ENCODE measurements around the gene ACOT12.

DNA sequence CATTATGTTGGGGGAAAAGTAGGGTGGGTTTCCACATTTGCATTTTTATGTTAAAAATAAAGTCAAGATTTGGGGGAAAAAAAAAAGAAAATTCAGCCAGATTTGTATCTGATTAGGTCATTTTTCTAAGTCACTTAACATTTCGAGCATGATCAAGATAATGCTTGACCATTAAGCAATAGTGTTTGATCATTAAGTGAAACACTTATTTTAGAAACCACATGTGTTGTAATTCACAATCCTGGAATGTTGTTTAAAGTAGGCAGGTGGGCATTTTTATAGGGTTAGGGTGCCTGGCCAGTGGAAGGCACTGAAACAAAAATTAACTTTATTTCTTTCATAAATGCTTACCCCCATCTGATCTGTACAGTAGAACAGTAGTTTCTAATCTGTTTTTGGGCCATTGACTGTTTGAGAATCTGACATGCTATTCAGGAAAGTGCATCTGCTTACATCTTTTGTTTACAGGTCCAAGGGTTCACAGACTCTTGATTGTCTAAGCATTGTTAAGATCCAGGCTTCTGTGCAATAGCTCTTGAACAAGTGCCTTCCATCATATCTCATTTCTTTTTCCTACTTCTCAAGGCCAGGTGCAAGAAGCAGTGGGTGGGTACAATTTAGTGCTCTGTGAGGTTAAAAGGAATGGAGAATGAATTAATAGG lies 83.4 kb downstream of the ACOT12 start:
- TF ChIP-seq, protein P1, sequence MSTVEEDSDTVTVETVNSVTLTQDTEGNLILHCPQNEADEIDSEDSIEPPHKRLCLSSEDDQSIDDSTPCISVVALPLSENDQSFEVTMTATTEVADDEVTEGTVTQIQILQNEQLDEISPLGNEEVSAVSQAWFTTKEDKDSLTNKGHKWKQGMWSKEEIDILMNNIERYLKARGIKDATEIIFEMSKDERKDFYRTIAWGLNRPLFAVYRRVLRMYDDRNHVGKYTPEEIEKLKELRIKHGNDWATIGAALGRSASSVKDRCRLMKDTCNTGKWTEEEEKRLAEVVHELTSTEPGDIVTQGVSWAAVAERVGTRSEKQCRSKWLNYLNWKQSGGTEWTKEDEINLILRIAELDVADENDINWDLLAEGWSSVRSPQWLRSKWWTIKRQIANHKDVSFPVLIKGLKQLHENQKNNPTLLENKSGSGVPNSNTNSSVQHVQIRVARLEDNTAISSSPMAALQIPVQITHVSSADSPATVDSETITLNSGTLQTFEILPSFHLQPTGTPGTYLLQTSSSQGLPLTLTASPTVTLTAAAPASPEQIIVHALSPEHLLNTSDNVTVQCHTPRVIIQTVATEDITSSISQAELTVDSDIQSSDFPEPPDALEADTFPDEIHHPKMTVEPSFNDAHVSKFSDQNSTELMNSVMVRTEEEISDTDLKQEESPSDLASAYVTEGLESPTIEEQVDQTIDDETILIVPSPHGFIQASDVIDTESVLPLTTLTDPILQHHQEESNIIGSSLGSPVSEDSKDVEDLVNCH (CRISPR knock-in tag; IDR thresholded peaks at IDR 0.05): no peak
- TF ChIP-seq, protein P2, sequence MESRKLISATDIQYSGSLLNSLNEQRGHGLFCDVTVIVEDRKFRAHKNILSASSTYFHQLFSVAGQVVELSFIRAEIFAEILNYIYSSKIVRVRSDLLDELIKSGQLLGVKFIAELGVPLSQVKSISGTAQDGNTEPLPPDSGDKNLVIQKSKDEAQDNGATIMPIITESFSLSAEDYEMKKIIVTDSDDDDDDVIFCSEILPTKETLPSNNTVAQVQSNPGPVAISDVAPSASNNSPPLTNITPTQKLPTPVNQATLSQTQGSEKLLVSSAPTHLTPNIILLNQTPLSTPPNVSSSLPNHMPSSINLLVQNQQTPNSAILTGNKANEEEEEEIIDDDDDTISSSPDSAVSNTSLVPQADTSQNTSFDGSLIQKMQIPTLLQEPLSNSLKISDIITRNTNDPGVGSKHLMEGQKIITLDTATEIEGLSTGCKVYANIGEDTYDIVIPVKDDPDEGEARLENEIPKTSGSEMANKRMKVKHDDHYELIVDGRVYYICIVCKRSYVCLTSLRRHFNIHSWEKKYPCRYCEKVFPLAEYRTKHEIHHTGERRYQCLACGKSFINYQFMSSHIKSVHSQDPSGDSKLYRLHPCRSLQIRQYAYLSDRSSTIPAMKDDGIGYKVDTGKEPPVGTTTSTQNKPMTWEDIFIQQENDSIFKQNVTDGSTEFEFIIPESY (CRISPR knock-in tag; IDR thresholded peaks at IDR 0.05): no peak
- TF ChIP-seq, protein P3, sequence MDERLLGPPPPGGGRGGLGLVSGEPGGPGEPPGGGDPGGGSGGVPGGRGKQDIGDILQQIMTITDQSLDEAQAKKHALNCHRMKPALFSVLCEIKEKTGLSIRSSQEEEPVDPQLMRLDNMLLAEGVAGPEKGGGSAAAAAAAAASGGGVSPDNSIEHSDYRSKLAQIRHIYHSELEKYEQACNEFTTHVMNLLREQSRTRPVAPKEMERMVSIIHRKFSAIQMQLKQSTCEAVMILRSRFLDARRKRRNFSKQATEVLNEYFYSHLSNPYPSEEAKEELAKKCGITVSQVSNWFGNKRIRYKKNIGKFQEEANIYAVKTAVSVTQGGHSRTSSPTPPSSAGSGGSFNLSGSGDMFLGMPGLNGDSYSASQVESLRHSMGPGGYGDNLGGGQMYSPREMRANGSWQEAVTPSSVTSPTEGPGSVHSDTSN (CRISPR knock-in tag; IDR thresholded peaks at IDR 0.05): no peak
- TF ChIP-seq, protein P4, sequence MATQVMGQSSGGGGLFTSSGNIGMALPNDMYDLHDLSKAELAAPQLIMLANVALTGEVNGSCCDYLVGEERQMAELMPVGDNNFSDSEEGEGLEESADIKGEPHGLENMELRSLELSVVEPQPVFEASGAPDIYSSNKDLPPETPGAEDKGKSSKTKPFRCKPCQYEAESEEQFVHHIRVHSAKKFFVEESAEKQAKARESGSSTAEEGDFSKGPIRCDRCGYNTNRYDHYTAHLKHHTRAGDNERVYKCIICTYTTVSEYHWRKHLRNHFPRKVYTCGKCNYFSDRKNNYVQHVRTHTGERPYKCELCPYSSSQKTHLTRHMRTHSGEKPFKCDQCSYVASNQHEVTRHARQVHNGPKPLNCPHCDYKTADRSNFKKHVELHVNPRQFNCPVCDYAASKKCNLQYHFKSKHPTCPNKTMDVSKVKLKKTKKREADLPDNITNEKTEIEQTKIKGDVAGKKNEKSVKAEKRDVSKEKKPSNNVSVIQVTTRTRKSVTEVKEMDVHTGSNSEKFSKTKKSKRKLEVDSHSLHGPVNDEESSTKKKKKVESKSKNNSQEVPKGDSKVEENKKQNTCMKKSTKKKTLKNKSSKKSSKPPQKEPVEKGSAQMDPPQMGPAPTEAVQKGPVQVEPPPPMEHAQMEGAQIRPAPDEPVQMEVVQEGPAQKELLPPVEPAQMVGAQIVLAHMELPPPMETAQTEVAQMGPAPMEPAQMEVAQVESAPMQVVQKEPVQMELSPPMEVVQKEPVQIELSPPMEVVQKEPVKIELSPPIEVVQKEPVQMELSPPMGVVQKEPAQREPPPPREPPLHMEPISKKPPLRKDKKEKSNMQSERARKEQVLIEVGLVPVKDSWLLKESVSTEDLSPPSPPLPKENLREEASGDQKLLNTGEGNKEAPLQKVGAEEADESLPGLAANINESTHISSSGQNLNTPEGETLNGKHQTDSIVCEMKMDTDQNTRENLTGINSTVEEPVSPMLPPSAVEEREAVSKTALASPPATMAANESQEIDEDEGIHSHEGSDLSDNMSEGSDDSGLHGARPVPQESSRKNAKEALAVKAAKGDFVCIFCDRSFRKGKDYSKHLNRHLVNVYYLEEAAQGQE (IDR thresholded peaks at IDR 0.05; ENCODE audit: borderline replicate concordance in 1 of 2, low read depth in 1 of 2, low read length in 2 of 2): no peak
- TF ChIP-seq SP2 (CRISPR knock-in tag; IDR thresholded peaks at IDR 0.05): no peak
